AG20443 (cell line): ENCODE results near the gene ANKRD26.

Experiments
- DNase-seq: peaks from one replicate; pipeline ENCODE4 v3.0.0; 2012; ENCODE audit warnings: low spot score, mixed read lengths

Gene ANKRD26

GRCh38 chr10:27020243-27020642 lies 80.1 kb downstream of the ANKRD26 start:
- DNase-seq = no peak

DNA sequence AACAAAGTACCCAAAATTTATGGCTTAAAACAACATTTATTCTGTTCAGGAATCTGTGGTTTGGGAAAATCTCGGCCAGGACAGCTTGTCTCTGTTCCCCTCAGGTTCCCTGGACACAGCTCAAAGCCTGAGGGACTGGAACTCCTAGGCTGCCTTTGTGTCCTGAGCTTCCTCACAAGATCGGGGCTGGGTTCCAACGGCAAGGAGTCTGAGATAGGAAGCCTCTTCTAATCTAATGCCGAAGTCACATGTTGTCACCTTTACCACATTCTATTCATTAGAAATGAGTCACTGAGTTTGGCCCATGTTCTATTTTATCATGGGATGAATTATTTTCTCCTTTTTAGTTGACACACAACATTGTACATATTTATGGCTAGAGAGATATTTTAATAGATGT lies 80.5 kb downstream of the ANKRD26 start:
- DNase-seq = no peak

- DNase-seq = no peak
These were observed 102.7 kb downstream of the ANKRD26 start for GRCh38 chr10:26997610-26998009.

GRCh38 chr10:26994743-26995142 lies 105.6 kb downstream of the ANKRD26 start:
- no peak for DNase-seq

DNA sequence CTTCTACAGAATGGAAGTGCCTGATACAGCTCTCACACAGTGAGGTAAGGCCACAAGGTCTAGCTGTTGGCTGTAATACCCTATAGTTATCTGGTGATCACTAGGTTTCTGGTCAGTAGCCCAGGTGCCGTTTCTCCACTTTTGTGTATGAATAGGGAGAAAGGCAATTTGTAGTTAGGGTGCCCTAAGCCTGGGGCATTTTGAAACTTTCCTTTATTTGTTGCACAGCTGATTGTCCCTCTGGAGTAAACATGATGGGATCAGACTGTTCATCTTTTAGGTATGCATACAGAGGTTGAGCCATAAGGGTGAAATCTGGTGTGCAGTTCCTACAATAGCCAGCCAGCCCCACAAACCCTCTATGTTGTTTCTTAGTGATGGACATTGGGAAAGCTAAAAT lies 112.4 kb downstream of the ANKRD26 start:
- DNase-seq = no peak

DNA sequence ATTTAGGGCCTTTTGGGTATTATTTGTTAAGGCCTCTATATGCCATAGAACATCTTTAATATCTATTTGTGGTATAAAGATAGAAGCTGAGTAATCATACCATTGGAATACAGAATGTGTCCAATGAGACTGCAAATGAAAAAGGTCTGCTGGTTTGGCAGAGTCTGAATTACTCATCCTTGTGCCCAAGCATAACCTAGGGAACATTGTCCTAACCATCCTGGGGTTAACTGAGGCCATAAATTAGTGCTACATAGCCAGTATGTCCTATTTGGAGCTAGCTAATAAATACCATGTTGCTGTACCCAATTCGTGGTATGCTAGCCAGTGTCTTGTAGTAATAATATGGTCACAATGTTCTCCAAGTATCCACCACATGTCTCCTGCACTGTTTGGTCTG lies 117.1 kb downstream of the ANKRD26 start:
- no peak for DNase-seq

GRCh38 chr10:26982058-26982457 lies 118.2 kb downstream of the ANKRD26 start:
- no peak for DNase-seq

DNA sequence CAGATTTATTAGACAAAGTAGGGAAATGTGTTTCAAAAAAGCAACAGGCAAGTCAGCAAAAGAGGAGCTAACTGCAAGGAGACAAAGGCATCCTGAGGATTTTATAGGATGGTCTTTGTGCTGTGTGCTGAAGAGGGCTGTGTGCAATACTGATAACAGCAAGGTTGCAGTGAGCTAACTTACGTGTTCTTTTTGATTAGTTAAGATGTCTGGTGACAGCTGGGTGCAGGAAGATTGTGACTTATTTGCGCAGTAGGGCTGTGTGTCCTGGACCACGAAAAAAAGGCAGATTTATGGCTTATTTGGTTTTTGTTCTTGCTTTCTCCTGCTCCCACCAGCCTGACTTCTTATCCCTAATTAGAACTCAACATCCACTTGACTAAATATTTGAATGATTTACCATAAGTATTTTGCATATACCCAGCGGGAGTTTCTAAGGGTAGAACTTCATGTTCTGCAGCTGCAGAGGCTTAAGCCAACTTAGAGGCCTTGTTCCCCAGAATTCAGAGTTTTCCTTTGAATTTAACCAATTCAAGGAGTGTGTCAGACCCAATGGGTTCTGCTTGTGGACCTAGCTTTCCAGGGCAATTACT lies 119.0 kb downstream of the ANKRD26 start:
- DNase-seq = no peak

GRCh38 chr10:26978519-26978918 lies 121.8 kb downstream of the ANKRD26 start:
- DNase-seq = no peak

DNA sequence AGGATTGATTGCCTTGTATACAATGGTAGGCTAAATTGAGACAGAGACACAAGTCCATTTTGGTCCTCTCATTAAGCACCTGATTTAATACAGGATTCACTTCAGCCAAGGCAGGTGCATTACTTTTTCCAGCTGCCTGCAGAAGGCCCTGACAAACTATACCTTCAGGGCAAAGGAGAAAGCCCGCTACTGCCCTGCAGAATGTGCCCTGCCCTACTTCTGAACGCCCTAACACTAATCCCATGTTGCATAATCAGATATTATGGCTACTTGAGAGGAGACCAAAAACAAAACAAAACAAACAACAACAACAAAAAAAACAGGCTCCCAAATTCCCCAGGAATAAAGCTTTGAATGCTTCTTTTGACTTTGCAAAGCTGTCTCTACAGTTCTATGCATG lies 122.7 kb downstream of the ANKRD26 start:
- DNase-seq = no peak

- no peak for DNase-seq
These were observed 129.6 kb downstream of the ANKRD26 start for GRCh38 chr10:26970667-26971066.

GRCh38 chr10:26969145-26969926 lies 131.0 kb downstream of the ANKRD26 start:
- DNase-seq = peak; percentile 12

- no peak for DNase-seq
These were observed 137.5 kb downstream of the ANKRD26 start for GRCh38 chr10:26962835-26963234.

- peak; percentile 37 for DNase-seq
These were observed 140.0 kb downstream of the ANKRD26 start for GRCh38 chr10:26960308-26960707.

DNA sequence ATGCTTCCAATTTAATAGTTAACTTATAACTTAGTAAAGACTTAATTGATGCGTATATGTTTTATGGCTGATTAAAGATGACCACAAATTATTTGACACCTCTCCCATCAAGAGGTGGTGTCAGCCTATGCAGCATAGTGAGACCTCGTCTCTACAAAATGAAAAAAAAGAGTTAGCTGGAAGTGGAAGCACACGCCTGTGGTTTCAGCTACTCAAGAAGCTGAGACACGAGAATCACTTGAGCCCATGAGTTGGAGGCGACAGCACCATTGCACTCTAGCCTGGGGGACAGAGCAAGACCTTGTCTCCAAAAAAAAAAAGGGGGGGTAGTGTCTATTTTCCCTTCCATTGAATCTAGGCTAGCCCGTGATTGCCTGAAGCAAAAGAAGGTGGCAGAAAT lies 140.5 kb downstream of the ANKRD26 start:
- no peak for DNase-seq
